ENCODE results near the gene RPUSD1. TPM values are rescaled to one million over a fixed set of nuclear protein-coding genes. Genes with fewer than 3 reads are reported as not detected.

RPUSD1 gene
- total and polyA plus RNA-seq, 2 of the 13 experiments (the other 11 are each of a cell fraction or from before 2014, with no cell fraction given): 13.1 to 26.2 TPM

GRCh38 chr16:827513-827912 lies 39.3 kb upstream of the RPUSD1 start:
- whole genome bisulfite sequencing (ENCODE audit: low lambda C conversion rate): 12% methylated on average over 10 of the region's 24 CpGs
- Histone ChIP-seq H3K79me2 (ENCODE audit: insufficient read depth, low read length) (no peaks in the 10 kb centered on the region), H3K9ac (ENCODE audit: insufficient read depth, low read depth, low read length) (no peak overlapping the region), H4K20me1 (ENCODE audit: insufficient read depth, low read length) (no peaks in the 10 kb centered on the region), H3K27me3 (ENCODE audit: control insufficient read depth in 1 of 2, insufficient read depth in 2 of 2, low read length in 2 of 2) (peaks cover 25 to 88% of the 10 kb centered on the region in 2 experiments), H3K4me2 (ENCODE audit: low read depth, low read length) (no peak overlapping the region), H3K4me1 (ENCODE audit: insufficient read depth, low read length) (no peaks in the 10 kb centered on the region), H3K36me3 (replicated peaks in 1 of 2; ENCODE audit: control insufficient read depth in 1 of 2, insufficient read depth in 2 of 2, low read length in 2 of 2) (no peaks in the 10 kb centered on the region), H3K4me3 (replicated peaks in 1 of 3; ENCODE audit: insufficient read depth in 1 of 3, low read depth in 2 of 3, low read length in 3 of 3) (no peak overlapping the region), H3K9me3 (ENCODE audit: low read length) (no peaks in the 10 kb centered on the region), H3K27ac (ENCODE audit: extremely low read length, insufficient read depth, low read length) (no peak overlapping the region), H2AFZ (ENCODE audit: low read length) (no peak overlapping the region)
- POLR2A ChIA-PET: no interaction called here
- no TSS peak for BruUV-seq (replicated peaks)
- in situ Hi-C loops (cut with HindIII; ENCODE audit: extremely low pct_ligation_motif_present, low pct_unique_long_range_greater_than_20kb): no loop called here
- no peak for ATAC-seq
- intact Hi-C loops (cut with micrococcal nuclease; ENCODE audit: unreplicated experiment): no loop called here
- no peak for FAIRE-seq
- TF ChIP-seq ATF7 (IDR thresholded peaks at IDR 0.05) (no peak), ATF7 (CRISPR knock-in tag; IDR thresholded peaks at IDR 0.05) (no peak), ZNF34 (CRISPR knock-in tag; IDR thresholded peaks at IDR 0.05; ENCODE audit: borderline replicate concordance) (no peak), ZNF362 (CRISPR knock-in tag; IDR thresholded peaks at IDR 0.05; ENCODE audit: borderline replicate concordance) (no peak), NFYC (CRISPR knock-in tag; IDR thresholded peaks at IDR 0.05) (no peak), TEAD3 (CRISPR knock-in tag; optimal IDR thresholded peaks at IDR 0.05; ENCODE audit: borderline replicate concordance) (no peak), KMT2A (CRISPR knock-in tag; IDR thresholded peaks at IDR 0.05) (no peak), MATR3 (CRISPR knock-in tag; IDR thresholded peaks at IDR 0.05) (no peak), TOE1 (CRISPR knock-in tag; IDR thresholded peaks at IDR 0.05) (no peak), KLF15 (CRISPR knock-in tag; IDR thresholded peaks at IDR 0.05; ENCODE audit: borderline replicate concordance) (no peak), GMEB1 (CRISPR knock-in tag; IDR thresholded peaks at IDR 0.05; ENCODE audit: borderline replicate concordance) (no peak), ZKSCAN1 (IDR thresholded peaks at IDR 0.05; ENCODE audit: low read length) (no peak), TARDBP (CRISPR knock-in tag; IDR thresholded peaks at IDR 0.05) (no peak), MIXL1 (CRISPR knock-in tag; IDR thresholded peaks at IDR 0.05) (no peak), RBFOX2 (IDR thresholded peaks at IDR 0.05; ENCODE audit: low read depth, low read length) (no peak)
- no peak for DNase-seq (ENCODE audit: low spot score)
- CTCF ChIA-PET (ENCODE audit: low intra/inter-chr PET ratio, low total read pairs): no interaction called here
